Caco-2 (cell line): ENCODE measurements around the gene CXCR4. TPM values are rescaled to one million over a fixed set of nuclear protein-coding genes. Genes with fewer than 3 reads are reported as not detected.

Experiments
- BruUV-seq: library from RNA; stranded (reverse); fragments of 400-500 nt; replicated peaks from 2 replicates; lab custom pipeline; 2021; lab: Mats Ljungman, UMichigan
- CTCF ChIA-PET: fragments of 300-600 bp; sonication (Branson Sonifier 250); formaldehyde crosslinking; loops from one replicate; lab custom pipeline; 2022; ENCODE audit warnings: antibody characterized with exemption; lab: Charles Lee
- POLR2A ChIA-PET: fragments of 300-600 bp; sonication (Branson Sonifier 250); formaldehyde crosslinking; loops from one replicate; lab custom pipeline; 2022; ENCODE audit warnings: antibody characterized with exemption; lab: Charles Lee
- DNase-seq, 2 experiments: peaks; one replicate each; pipeline versions ENCODE4 v3.0.0 to v3.0.0-alpha.2; 2020 to 2022
- H3K27me3 ChIP-seq: replicated peaks from 2 replicates; pipeline ENCODE4 v1.6.0; 2011; ENCODE audit warnings: low read length; ENCODE audit not compliant: control insufficient read depth, insufficient read depth
- H3K36me3 ChIP-seq: 2 replicates; pipeline ENCODE4 v1.5.1; 2011; ENCODE audit warnings: low read length; ENCODE audit not compliant: control insufficient read depth, insufficient read depth
- H3K4me1 ChIP-seq: fragments of 250-450 bp; sonication (Bioruptor Pico); 2 replicates; pipeline ENCODE4 v1.5.1; 2020; ENCODE audit warnings: mild to moderate bottlenecking
- H3K4me3 ChIP-seq: 2 replicates; pipeline ENCODE4 v1.5.1; 2011; ENCODE audit warnings: low read depth, mild to moderate bottlenecking, control low read depth, low read length
- H3K9me3 ChIP-seq: fragments of 250-450 bp; sonication (Bioruptor Pico); 2 replicates; pipeline ENCODE4 v1.5.1; 2020; ENCODE audit warnings: mild to moderate bottlenecking, moderate library complexity
- H3K27ac Mint-ChIP-seq: one replicate; pipeline ENCODE4 v1.8.0; 2022; ENCODE audit warnings: mixed read lengths; ENCODE audit not compliant: unreplicated experiment
- H3K27me3 Mint-ChIP-seq: one replicate; pipeline ENCODE4 v1.8.0; 2022; ENCODE audit warnings: mixed read lengths; ENCODE audit not compliant: insufficient read depth, unreplicated experiment
- H3K36me3 Mint-ChIP-seq: one replicate; pipeline ENCODE4 v1.8.0; 2022; ENCODE audit warnings: mild to moderate bottlenecking, mixed read lengths; ENCODE audit not compliant: insufficient read depth, unreplicated experiment
- H3K4me1 Mint-ChIP-seq: one replicate; pipeline ENCODE4 v1.8.0; 2022; ENCODE audit warnings: low read depth, mixed read lengths; ENCODE audit not compliant: unreplicated experiment
- H3K4me3 Mint-ChIP-seq: one replicate; pipeline ENCODE4 v1.8.0; 2022; ENCODE audit warnings: mild to moderate bottlenecking, moderate library complexity, mixed read lengths; ENCODE audit not compliant: unreplicated experiment
- H3K9me3 Mint-ChIP-seq: one replicate; pipeline ENCODE4 v1.8.0; 2022; ENCODE audit warnings: mixed read lengths; ENCODE audit not compliant: unreplicated experiment
- intact Hi-C: fragments of 100-400 bp; cut with micrococcal nuclease; formaldehyde crosslinking; loops from one replicate; pipeline ENCODE4 v1.10.0; 2022; ENCODE audit not compliant: unreplicated experiment
- total RNA-seq: library from RNA; stranded (reverse); gene quantifications from 2 replicates; pipeline ENCODE4 v1.2.3, GENCODE V29; 2022
- TF ChIP-seq, protein P1 (sequence below), 2 experiments: fragments of 200-600 bp in 1 of 2; IDR thresholded peaks; 1 replicate in 1 of 2; 2 replicates in 1 of 2; pipeline versions ENCODE4 v1.5.1 to v1.8.0; 2011 to 2022; ENCODE audit warnings: antibody characterized with exemption in 1 of 2, control low read depth in 1 of 2, inconsistent platforms in 1 of 2, low read depth in 1 of 2, low read length in 1 of 2, mild to moderate bottlenecking in 1 of 2, moderate library complexity in 1 of 2; ENCODE audit not compliant: insufficient read depth in 1 of 2, severe bottlenecking in 1 of 2, unreplicated experiment in 1 of 2

CXCR4 gene
- total RNA-seq, 1 experiment from 2014 or later: 1.4 TPM

DNA sequence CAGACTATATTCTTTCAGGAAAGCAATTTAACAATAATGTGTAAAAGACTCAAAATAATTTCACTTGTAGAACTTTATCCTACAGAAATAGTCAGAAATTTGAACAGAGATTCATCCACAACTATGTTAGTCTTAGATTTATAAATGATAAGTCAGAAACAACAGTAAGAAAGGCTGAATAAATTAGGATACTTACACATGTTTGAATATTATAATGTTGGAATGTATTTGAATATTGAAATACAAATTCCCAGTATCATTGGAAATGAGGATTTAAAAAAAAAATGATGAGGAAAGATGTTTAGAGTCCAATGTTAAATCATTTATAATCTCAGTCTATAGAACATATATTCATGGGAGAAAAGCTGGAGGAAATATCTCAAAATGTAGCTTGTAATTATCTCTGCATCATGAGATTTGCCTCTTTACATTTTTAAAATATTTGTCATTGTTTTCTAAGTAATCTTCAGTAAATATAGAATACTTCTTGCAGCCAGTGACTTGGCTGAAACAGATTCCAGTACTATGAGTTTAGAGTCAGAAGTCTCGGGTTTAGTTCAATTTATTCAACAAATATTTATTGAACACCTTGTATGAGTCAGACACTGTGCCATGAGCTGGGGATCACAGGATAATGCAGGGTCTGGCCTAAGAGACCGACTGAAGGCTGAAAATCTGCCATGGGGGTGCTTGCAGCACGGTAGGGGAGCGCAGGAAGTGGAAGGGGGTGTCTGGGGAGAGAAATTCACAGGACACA lies 32.3 kb downstream of the CXCR4 start:
- Mint-ChIP-seq H3K27ac (peak overlapping the region; percentile 81), H3K4me3 (no peak overlapping the region), H3K27me3 (no peaks in the 10 kb centered on the region), H3K4me1 (peaks cover 14% of the 10 kb centered on the region), H3K36me3 (no peaks in the 10 kb centered on the region), H3K9me3 (peaks cover 19% of the 10 kb centered on the region)
- Histone ChIP-seq H3K27me3 (no peaks in the 10 kb centered on the region), H3K4me3 (no peak overlapping the region), H3K9me3 (peaks cover 5% of the 10 kb centered on the region; the same call in 1 of the 2 replicates), H3K36me3 (no peaks in the 10 kb centered on the region), H3K4me1 (peaks cover 5% of the 10 kb centered on the region; the same call in 1 of the 2 replicates)
- POLR2A ChIA-PET: no interaction called here
- DNase-seq: no peak
- intact Hi-C loops: no loop called here
- no TSS peak for BruUV-seq
- TF ChIP-seq, protein P1, sequence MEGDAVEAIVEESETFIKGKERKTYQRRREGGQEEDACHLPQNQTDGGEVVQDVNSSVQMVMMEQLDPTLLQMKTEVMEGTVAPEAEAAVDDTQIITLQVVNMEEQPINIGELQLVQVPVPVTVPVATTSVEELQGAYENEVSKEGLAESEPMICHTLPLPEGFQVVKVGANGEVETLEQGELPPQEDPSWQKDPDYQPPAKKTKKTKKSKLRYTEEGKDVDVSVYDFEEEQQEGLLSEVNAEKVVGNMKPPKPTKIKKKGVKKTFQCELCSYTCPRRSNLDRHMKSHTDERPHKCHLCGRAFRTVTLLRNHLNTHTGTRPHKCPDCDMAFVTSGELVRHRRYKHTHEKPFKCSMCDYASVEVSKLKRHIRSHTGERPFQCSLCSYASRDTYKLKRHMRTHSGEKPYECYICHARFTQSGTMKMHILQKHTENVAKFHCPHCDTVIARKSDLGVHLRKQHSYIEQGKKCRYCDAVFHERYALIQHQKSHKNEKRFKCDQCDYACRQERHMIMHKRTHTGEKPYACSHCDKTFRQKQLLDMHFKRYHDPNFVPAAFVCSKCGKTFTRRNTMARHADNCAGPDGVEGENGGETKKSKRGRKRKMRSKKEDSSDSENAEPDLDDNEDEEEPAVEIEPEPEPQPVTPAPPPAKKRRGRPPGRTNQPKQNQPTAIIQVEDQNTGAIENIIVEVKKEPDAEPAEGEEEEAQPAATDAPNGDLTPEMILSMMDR (IDR thresholded peaks at IDR 0.05; ENCODE audit: insufficient read depth in 1 of 2, low read depth in 1 of 2, low read length in 1 of 2, severe bottlenecking in 1 of 2, unreplicated experiment in 1 of 2): no peak
- CTCF ChIA-PET: no interaction called here

DNA sequence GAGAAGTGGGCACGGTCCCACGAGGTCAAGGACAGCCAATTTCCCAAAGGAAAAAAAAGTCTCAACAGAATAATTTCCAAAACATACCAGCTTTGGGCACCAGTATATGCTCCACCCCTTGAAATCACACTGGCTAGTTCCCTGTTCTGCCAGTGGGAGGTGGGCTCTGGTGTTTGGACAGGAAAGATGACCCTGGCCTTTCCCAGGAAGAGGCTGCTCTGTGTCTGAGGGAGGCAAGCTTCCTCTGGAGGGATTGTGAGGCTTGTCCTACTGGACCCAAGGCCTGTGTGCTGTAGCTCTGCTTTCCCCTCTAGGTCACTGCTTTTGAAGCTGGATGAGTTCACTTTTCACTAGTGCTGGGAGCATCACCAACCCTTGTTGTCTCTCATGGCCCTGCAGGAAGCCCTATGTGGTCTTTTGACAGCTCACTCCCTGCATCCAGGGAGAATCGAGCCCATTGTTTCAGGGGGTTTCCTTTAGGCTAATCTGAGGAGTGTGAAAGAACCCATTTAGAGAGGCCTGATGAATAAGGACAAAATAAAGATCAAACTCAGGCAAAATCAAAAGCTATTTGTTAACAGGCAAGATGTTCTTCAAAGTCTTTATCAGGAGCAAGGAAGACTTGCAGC lies 36.3 kb downstream of the CXCR4 start:
- intact Hi-C loops: no loop called here
- Mint-ChIP-seq H3K27ac (no peak overlapping the region), H3K36me3 (no peaks in the 10 kb centered on the region), H3K27me3 (no peaks in the 10 kb centered on the region), H3K4me3 (no peak overlapping the region), H3K9me3 (peaks cover 25% of the 10 kb centered on the region), H3K4me1 (peaks cover 8% of the 10 kb centered on the region)
- TF ChIP-seq, protein P1 (IDR thresholded peaks at IDR 0.05; ENCODE audit: insufficient read depth in 1 of 2, low read depth in 1 of 2, low read length in 1 of 2, severe bottlenecking in 1 of 2, unreplicated experiment in 1 of 2): no peak
- ChIA-PET CTCF (no interaction called here), POLR2A (no interaction called here)
- no peaks in the 10 kb centered on the region for H3K9me3 ChIP-seq
- peaks cover 5% of the 10 kb centered on the region; the same call in 1 of the 2 replicates for H3K4me1 ChIP-seq
- DNase-seq: no peak
- BruUV-seq: no TSS peak
- no peaks in the 10 kb centered on the region for H3K36me3 ChIP-seq
- no peaks in the 10 kb centered on the region for H3K27me3 ChIP-seq
- no peak overlapping the region for H3K4me3 ChIP-seq

DNA sequence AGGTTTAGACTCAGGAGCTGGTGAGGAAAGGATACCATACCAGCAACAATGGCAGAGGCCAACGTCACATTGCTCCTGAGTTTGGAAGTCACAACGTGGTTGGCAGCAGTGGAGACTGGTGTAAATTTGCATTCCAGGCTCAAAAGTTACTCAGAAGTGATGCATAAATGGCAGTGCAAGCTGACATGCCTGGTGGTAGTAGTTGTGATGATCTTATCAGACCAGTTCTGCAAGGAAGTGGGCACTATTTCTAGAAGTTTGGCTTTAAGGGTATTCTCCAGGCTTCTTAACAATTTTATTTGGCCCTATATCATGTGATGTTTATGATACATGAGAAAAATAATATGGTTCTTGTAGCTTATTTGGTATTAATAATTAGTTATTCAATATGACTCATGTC lies 37.8 kb downstream of the CXCR4 start:
- Histone ChIP-seq H3K4me3 (no peak overlapping the region), H3K27me3 (no peaks in the 10 kb centered on the region), H3K9me3 (no peaks in the 10 kb centered on the region), H3K36me3 (no peaks in the 10 kb centered on the region), H3K4me1 (no peaks in the 10 kb centered on the region)
- ChIA-PET CTCF (no interaction called here), POLR2A (no interaction called here)
- TF ChIP-seq, protein P1 (IDR thresholded peaks at IDR 0.05; ENCODE audit: insufficient read depth in 1 of 2, low read depth in 1 of 2, low read length in 1 of 2, severe bottlenecking in 1 of 2, unreplicated experiment in 1 of 2): no peak
- intact Hi-C loops: no loop called here
- Mint-ChIP-seq H3K27ac (no peak overlapping the region), H3K9me3 (peaks cover 31% of the 10 kb centered on the region), H3K36me3 (no peaks in the 10 kb centered on the region), H3K27me3 (no peaks in the 10 kb centered on the region), H3K4me1 (no peaks in the 10 kb centered on the region), H3K4me3 (no peak overlapping the region)
- no TSS peak for BruUV-seq
- no peak for DNase-seq
